ENCODE results near the gene SRD5A2.
A peak's percentile ranks its signal among the peaks of the same experiment; 100 is the strongest.

The SRD5A2 gene, protein sequence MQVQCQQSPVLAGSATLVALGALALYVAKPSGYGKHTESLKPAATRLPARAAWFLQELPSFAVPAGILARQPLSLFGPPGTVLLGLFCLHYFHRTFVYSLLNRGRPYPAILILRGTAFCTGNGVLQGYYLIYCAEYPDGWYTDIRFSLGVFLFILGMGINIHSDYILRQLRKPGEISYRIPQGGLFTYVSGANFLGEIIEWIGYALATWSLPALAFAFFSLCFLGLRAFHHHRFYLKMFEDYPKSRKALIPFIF

GRCh38 chr2:31580321-31581117 lies at the start of gene SRD5A2:
Gene SRD5A2, minus strand, starts transcription at chr2:31580938. Its CDS starts 38 bp downstream, at chr2:31580900.
- Histone ChIP-seq H3K4me3 (ENCODE audit: severe bottlenecking) (peak within 1 kb of the TSS; percentile 3), H3K27ac (ENCODE audit: poor library complexity, severe bottlenecking) (no peak within 1 kb of the TSS), H3K36me3 (ENCODE audit: low read depth) (no peaks in the 10 kb centered on the region), H3K9me3 (ENCODE audit: severe bottlenecking) (no peaks in the 10 kb centered on the region), H3K4me1 (ENCODE audit: insufficient read depth, poor library complexity, severe bottlenecking) (no peaks in the 10 kb centered on the region), H3K27me3 (ENCODE audit: insufficient read depth, poor library complexity, severe bottlenecking) (peaks cover 67% of the 10 kb centered on the region)
- TF ChIP-seq, protein P1, sequence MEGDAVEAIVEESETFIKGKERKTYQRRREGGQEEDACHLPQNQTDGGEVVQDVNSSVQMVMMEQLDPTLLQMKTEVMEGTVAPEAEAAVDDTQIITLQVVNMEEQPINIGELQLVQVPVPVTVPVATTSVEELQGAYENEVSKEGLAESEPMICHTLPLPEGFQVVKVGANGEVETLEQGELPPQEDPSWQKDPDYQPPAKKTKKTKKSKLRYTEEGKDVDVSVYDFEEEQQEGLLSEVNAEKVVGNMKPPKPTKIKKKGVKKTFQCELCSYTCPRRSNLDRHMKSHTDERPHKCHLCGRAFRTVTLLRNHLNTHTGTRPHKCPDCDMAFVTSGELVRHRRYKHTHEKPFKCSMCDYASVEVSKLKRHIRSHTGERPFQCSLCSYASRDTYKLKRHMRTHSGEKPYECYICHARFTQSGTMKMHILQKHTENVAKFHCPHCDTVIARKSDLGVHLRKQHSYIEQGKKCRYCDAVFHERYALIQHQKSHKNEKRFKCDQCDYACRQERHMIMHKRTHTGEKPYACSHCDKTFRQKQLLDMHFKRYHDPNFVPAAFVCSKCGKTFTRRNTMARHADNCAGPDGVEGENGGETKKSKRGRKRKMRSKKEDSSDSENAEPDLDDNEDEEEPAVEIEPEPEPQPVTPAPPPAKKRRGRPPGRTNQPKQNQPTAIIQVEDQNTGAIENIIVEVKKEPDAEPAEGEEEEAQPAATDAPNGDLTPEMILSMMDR (IDR thresholded peaks at IDR 0.05; ENCODE audit: poor library complexity, severe bottlenecking): no peak
- DNase-seq (ENCODE audit: low spot score) (no peak), ATAC-seq (ENCODE audit: low read depth) (peak; percentile 72)

DNA sequence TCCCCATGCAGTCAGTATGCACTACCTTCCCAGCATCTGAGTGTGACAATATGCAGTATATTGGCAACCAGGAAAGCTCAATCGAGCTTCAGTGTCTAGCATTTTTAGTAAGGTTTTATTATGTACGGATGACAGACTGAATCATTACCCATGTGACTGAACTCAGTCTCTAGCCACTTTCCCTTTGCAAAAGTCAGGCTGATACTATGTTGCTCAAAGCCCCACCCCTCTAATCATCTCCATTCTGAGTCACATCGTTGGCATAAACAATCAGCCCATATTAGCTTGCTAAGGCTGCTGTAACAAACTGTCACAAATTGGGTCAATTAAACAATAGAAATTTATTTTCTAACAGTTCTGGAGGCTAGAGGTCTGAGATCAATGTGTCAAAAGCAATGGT lies 25.8 kb upstream of the SRD5A2 start:
- TF ChIP-seq, protein P1 (IDR thresholded peaks at IDR 0.05; ENCODE audit: poor library complexity, severe bottlenecking): no peak
- DNase-seq (ENCODE audit: low spot score) (no peak), ATAC-seq (ENCODE audit: low read depth) (peak; percentile 64; the same call in 2 of the 3 replicates)
- Histone ChIP-seq H3K4me3 (ENCODE audit: severe bottlenecking) (no peak overlapping the region), H3K36me3 (ENCODE audit: low read depth) (no peaks in the 10 kb centered on the region), H3K27ac (ENCODE audit: poor library complexity, severe bottlenecking) (no peak overlapping the region), H3K27me3 (ENCODE audit: insufficient read depth, poor library complexity, severe bottlenecking) (no peaks in the 10 kb centered on the region), H3K9me3 (ENCODE audit: severe bottlenecking) (no peaks in the 10 kb centered on the region), H3K4me1 (ENCODE audit: insufficient read depth, poor library complexity, severe bottlenecking) (no peaks in the 10 kb centered on the region)

- Histone ChIP-seq H3K27me3 (ENCODE audit: insufficient read depth, poor library complexity, severe bottlenecking) (no peaks in the 10 kb centered on the region), H3K36me3 (ENCODE audit: low read depth) (no peaks in the 10 kb centered on the region), H3K4me3 (ENCODE audit: severe bottlenecking) (no peak overlapping the region), H3K4me1 (ENCODE audit: insufficient read depth, poor library complexity, severe bottlenecking) (no peaks in the 10 kb centered on the region), H3K27ac (ENCODE audit: poor library complexity, severe bottlenecking) (no peak overlapping the region), H3K9me3 (ENCODE audit: severe bottlenecking) (no peaks in the 10 kb centered on the region)
- TF ChIP-seq, protein P1 (IDR thresholded peaks at IDR 0.05; ENCODE audit: poor library complexity, severe bottlenecking): no peak
- ATAC-seq (ENCODE audit: low read depth) (no peak), DNase-seq (ENCODE audit: low spot score) (no peak)
These were observed 18.0 kb upstream of the SRD5A2 start for GRCh38 chr2:31598694-31599093.

- Histone ChIP-seq H3K27me3 (ENCODE audit: insufficient read depth, poor library complexity, severe bottlenecking) (peaks cover 26% of the 10 kb centered on the region), H3K4me1 (ENCODE audit: insufficient read depth, poor library complexity, severe bottlenecking) (no peaks in the 10 kb centered on the region), H3K27ac (ENCODE audit: poor library complexity, severe bottlenecking) (no peak overlapping the region), H3K36me3 (ENCODE audit: low read depth) (no peaks in the 10 kb centered on the region), H3K4me3 (ENCODE audit: severe bottlenecking) (no peak overlapping the region), H3K9me3 (ENCODE audit: severe bottlenecking) (no peaks in the 10 kb centered on the region)
- ATAC-seq (ENCODE audit: low read depth) (no peak), DNase-seq (ENCODE audit: low spot score) (no peak)
- TF ChIP-seq, protein P1 (IDR thresholded peaks at IDR 0.05; ENCODE audit: poor library complexity, severe bottlenecking): no peak
These were observed 5.5 kb upstream of the SRD5A2 start for GRCh38 chr2:31586230-31586629.
